Measurements from ENCODE around the gene CCL26.
"Not testable (repeated sequence)": the region's sequence is repeated elsewhere in the genome, so short reads cannot be mapped to it uniquely, and the experiment has no call there.

GRCh38 chr7:75780647-75781273 is 8.7 kb upstream of the CCL26 start:
- TF ChIP-seq CTCF, POLR2AphosphoS5 (IDR thresholded peaks at IDR 0.05): not testable (repeated sequence)
